Activated CD8-positive, alpha-beta T cell treated with anti-CD3 and anti-CD28 coated beads for 36 hours (primary cell): ENCODE data around the gene ZNF236. TPM values are rescaled to one million over a fixed set of nuclear protein-coding genes. Genes with fewer than 3 reads are reported as not detected.

Source experiments
- ATAC-seq: fragments of 200-7000 bp; cut with Tn5 transposase; one replicate; pipeline ENCODE4 v1.10.0; 2021; ENCODE audit warnings: mild to moderate bottlenecking, moderate library complexity
- CTCF ChIA-PET: fragments of 350-600 bp; sonication (Branson Sonifier 250); formaldehyde crosslinking; loops from one replicate; lab custom pipeline; 2021; ENCODE audit warnings: antibody characterized with exemption; lab: Charles Lee
- POLR2A ChIA-PET: fragments of 350-600 bp; sonication (Branson Sonifier 250); formaldehyde crosslinking; loops from one replicate; lab custom pipeline; 2021; ENCODE audit warnings: antibody characterized with exemption; lab: Charles Lee
- DNase-seq: peaks from one replicate; pipeline ENCODE4 v3.0.0-alpha.2; 2020
- H3K27ac Mint-ChIP-seq: one replicate; pipeline ENCODE4 v1.8.0; 2021; ENCODE audit warnings: mild to moderate bottlenecking, mixed read lengths
- H3K27me3 Mint-ChIP-seq: one replicate; pipeline ENCODE4 v1.8.0; 2021; ENCODE audit warnings: mixed read lengths
- H3K36me3 Mint-ChIP-seq: one replicate; pipeline ENCODE4 v1.8.0; 2021; ENCODE audit warnings: low read depth, mixed read lengths
- H3K4me1 Mint-ChIP-seq: one replicate; pipeline ENCODE4 v1.8.0; 2021; ENCODE audit warnings: low read depth, mixed read lengths
- H3K4me3 Mint-ChIP-seq: one replicate; pipeline ENCODE4 v1.8.0; 2021; ENCODE audit warnings: mild to moderate bottlenecking, moderate library complexity, mixed read lengths
- H3K9me3 Mint-ChIP-seq: one replicate; pipeline ENCODE4 v1.8.0; 2021; ENCODE audit warnings: mixed read lengths
- CTCF ChIP-seq: fragments of 200-600 bp; IDR thresholded peaks from one replicate; pipeline ENCODE4 v1.8.0; 2022; ENCODE audit warnings: antibody characterized with exemption, mild to moderate bottlenecking
- intact Hi-C: fragments of 100-400 bp; cut with micrococcal nuclease; formaldehyde crosslinking; loops from one replicate; pipeline ENCODE4 v1.10.0; 2022
- total RNA-seq, 2 experiments: library from RNA; stranded (reverse); gene quantifications; one replicate each; pipeline ENCODE4 v1.2.3, GENCODE V29; 2021

Gene ZNF236
- total RNA-seq, 2 experiments from 2014 or later = 12.7 to 15.2 TPM

DNA sequence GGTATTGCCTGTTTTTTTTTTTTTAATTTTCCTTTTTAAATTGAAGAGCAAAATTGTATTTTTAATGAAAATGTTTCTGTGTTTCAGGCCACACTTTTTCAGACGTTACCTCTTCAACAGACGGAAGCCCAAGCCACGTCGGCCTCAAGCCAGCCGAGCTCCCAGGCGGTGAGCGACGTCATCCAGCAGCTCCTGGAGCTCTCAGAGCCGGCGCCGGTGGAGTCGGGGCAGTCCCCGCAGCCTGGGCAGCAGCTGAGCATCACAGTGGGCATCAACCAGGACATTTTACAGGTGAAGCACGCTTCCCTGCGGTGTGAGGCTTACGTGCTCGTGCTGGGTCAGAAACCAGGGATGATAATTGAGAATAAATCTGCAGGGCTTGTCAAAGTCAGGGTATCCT, 57.7 kb downstream of the ZNF236 start:
- DNase-seq = no peak
- H3K36me3 Mint-ChIP-seq = peaks cover 24% of the 10 kb centered on the region
- intact Hi-C loops = no loop called here
- TF ChIP-seq CTCF = no peak
- no peaks in the 10 kb centered on the region for H3K27me3 Mint-ChIP-seq
- ATAC-seq = no peak
- no peak overlapping the region for H3K4me3 Mint-ChIP-seq
- H3K27ac Mint-ChIP-seq = no peak overlapping the region
- ChIA-PET POLR2A (interaction anchor here (0.6 kb wide), 1 partner anchor 1589 kb away, joined by 3 read pairs; no protein-coding TSS in a partner anchor), CTCF (no interaction called here)
- no peaks in the 10 kb centered on the region for H3K9me3 Mint-ChIP-seq
- H3K4me1 Mint-ChIP-seq = peaks cover 5% of the 10 kb centered on the region

DNA sequence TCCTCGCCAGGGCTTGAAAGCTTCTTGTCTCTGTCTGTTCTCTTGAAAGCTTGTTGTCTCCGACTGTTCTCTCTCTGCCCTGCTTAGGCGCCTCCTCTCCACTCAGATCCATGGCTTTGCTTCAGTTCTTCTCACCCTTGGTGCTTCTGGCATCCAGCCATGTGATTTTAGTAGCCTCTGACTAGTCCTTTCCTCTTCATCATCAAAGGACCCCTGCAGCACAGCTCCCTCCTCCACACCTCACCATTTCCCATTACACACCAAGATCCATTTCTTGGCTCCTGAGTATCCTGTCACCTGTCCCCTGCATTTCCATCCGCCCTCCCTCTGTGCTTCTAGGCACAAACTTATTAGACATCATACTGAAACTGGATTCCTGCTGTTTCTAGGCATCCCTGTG, 59.4 kb downstream of the ZNF236 start:
- no peak overlapping the region for H3K4me3 Mint-ChIP-seq
- DNase-seq (no peak), ATAC-seq (no peak)
- H3K9me3 Mint-ChIP-seq = no peaks in the 10 kb centered on the region
- H3K27me3 Mint-ChIP-seq = no peaks in the 10 kb centered on the region
- intact Hi-C loops = no loop called here
- H3K36me3 Mint-ChIP-seq = peaks cover 16% of the 10 kb centered on the region
- ChIA-PET POLR2A (interaction anchor here (0.7 kb wide), 1 partner anchor 778 kb away, joined by 3 read pairs; no protein-coding TSS in a partner anchor), CTCF (interaction anchor here (0.7 to 1.8 kb wide), 2 partner anchors 10 to 78 kb away, joined by 4 to 9 read pairs; no protein-coding TSS in a partner anchor)
- H3K27ac Mint-ChIP-seq = no peak overlapping the region
- no peaks in the 10 kb centered on the region for H3K4me1 Mint-ChIP-seq
- TF ChIP-seq CTCF = no peak

DNA sequence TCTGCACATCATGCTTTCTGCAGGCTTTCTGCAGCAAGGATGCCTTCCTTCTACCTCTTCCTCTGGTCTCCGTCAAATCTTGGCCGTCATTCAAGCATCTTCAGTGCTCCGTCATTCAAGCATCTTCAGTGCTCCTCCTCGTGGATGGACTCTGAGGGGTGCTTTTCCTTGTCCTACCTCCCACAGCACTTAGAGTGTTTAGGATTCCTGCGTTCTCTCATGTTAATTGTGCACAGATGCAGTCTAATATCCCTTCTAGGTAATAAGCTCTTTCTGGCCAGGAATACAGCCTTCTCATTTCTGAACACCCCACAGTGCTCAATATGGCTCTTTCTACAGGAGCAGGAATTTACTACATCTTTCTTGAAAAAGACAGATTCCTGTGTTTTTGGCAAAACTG, 59.8 kb downstream of the ZNF236 start:
- Mint-ChIP-seq H3K36me3 (peaks cover 16% of the 10 kb centered on the region), H3K4me1 (no peaks in the 10 kb centered on the region), H3K9me3 (no peaks in the 10 kb centered on the region), H3K27ac (no peak overlapping the region), H3K4me3 (no peak overlapping the region), H3K27me3 (no peaks in the 10 kb centered on the region)
- DNase-seq (no peak), ATAC-seq (no peak)
- ChIA-PET POLR2A (no interaction called here), CTCF (interaction anchor here (1.8 kb wide), 1 partner anchor 79 kb away, joined by 9 read pairs; no protein-coding TSS in a partner anchor)
- no peak for TF ChIP-seq CTCF
- intact Hi-C loops = no loop called here

- intact Hi-C loops = no loop called here
- CTCF ChIA-PET = no interaction called here
- Mint-ChIP-seq H3K27me3 (no peaks in the 10 kb centered on the region), H3K4me3 (no peak overlapping the region), H3K4me1 (no peaks in the 10 kb centered on the region), H3K9me3 (no peaks in the 10 kb centered on the region), H3K27ac (no peak overlapping the region), H3K36me3 (peaks cover 30% of the 10 kb centered on the region)
- TF ChIP-seq CTCF = no peak
- DNase-seq = no peak
- no peak for ATAC-seq
- POLR2A ChIA-PET = no interaction called here
These were observed 62.6 kb downstream of the ZNF236 start for GRCh38 chr18:76885001-76885400.

GRCh38 chr18:76886112-76886511, 63.8 kb downstream of the ZNF236 start:
- Mint-ChIP-seq H3K27ac (no peak overlapping the region), H3K36me3 (peaks cover 30% of the 10 kb centered on the region), H3K9me3 (no peaks in the 10 kb centered on the region), H3K4me3 (no peak overlapping the region), H3K4me1 (no peaks in the 10 kb centered on the region), H3K27me3 (no peaks in the 10 kb centered on the region)
- intact Hi-C loops = no loop called here
- ATAC-seq = no peak
- ChIA-PET CTCF (interaction anchor here (0.8 to 1.5 kb wide), 4 partner anchors 14 to 98 kb away, joined by 3 to 9 read pairs (median 3); no protein-coding TSS in a partner anchor), POLR2A (no interaction called here)
- no peak for TF ChIP-seq CTCF
- DNase-seq = no peak
